K562 (cell line): Measurements from ENCODE around the gene TULP3. TPM values are rescaled to one million over a fixed set of nuclear protein-coding genes. Genes with fewer than 3 reads are reported as not detected.

Source experiments
- BRF1 ChIP-seq: IDR thresholded peaks from 3 replicates; pipeline ENCODE4 v1.6.1; 2011; ENCODE audit warnings: borderline replicate concordance, mild to moderate bottlenecking; ENCODE audit not compliant: insufficient read length; ENCODE audit errors: extremely low read depth
- COPS2 ChIP-seq: fragments of 450-650 bp; conservative IDR thresholded peaks from 2 replicates; pipeline ENCODE4 v1.6.1; 2016; ENCODE audit warnings: mild to moderate bottlenecking, moderate library complexity
- ERF ChIP-seq: fragments of 450-650 bp; formaldehyde crosslinking; IDR thresholded peaks from 2 replicates; pipeline ENCODE4 v1.4.0; 2020; ENCODE audit warnings: mild to moderate bottlenecking, mixed read lengths
- ETS1 ChIP-seq: conservative IDR thresholded peaks from 2 replicates; pipeline ENCODE4 v1.6.1; 2011; ENCODE audit warnings: low read depth, mild to moderate bottlenecking, low read length; ENCODE audit not compliant: control insufficient read depth
- ETS2 ChIP-seq: IDR thresholded peaks from 2 replicates; pipeline ENCODE4 v1.6.1; 2016; ENCODE audit warnings: borderline replicate concordance, missing genetic modification characterization, mild to moderate bottlenecking, moderate library complexity, missing compliant biosample characterization; ENCODE audit not compliant: poor library complexity, severe bottlenecking
- GABPA ChIP-seq: fragments of 200-800 bp; sonication (Bioruptor generic); conservative IDR thresholded peaks from 2 replicates; pipeline ENCODE4 v1.6.1; 2016; ENCODE audit warnings: low read depth, missing genetic modification characterization, missing compliant biosample characterization
- HNRNPL ChIP-seq: fragments of 200-400 bp; formaldehyde crosslinking; IDR thresholded peaks from 2 replicates; pipeline ENCODE4 v1.6.1; 2017; ENCODE audit warnings: low read depth, mild to moderate bottlenecking, low read length
- MAFK ChIP-seq: IDR thresholded peaks from 2 replicates; pipeline ENCODE4 v1.6.1; 2011; ENCODE audit warnings: low read length, improper control_type of control experiment
- POLR2AphosphoS2 ChIP-seq: IDR thresholded peaks from 2 replicates; pipeline ENCODE4 v1.6.1; 2012; ENCODE audit warnings: low read length, improper control_type of control experiment
- RBM17 ChIP-seq: fragments of 200-400 bp; formaldehyde crosslinking; IDR thresholded peaks from 2 replicates; pipeline ENCODE4 v1.6.1; 2017; ENCODE audit warnings: low read depth, mild to moderate bottlenecking, low read length, borderline replicate concordance
- RFX7 ChIP-seq: fragments of 250-450 bp; sonication (Bioruptor Pico); IDR thresholded peaks from 2 replicates; pipeline ENCODE4 v1.5.1; 2021; ENCODE audit warnings: mild to moderate bottlenecking
- SRSF3 ChIP-seq: fragments of 200-400 bp; formaldehyde crosslinking; IDR thresholded peaks from 2 replicates; pipeline ENCODE4 v1.6.1; 2016; ENCODE audit warnings: mild to moderate bottlenecking, low read length, moderate library complexity; ENCODE audit not compliant: insufficient read depth
- SRSF9 ChIP-seq: fragments of 200-400 bp; formaldehyde crosslinking; IDR thresholded peaks from 2 replicates; pipeline ENCODE4 v1.6.1; 2017; ENCODE audit warnings: low read depth, low read length, borderline replicate concordance
- STAG1 ChIP-seq: sonication (generic); formaldehyde crosslinking; IDR thresholded peaks from 2 replicates; pipeline ENCODE4 v1.5.0; 2020; ENCODE audit warnings: missing genetic modification reagents, borderline replicate concordance
- ZBTB8A ChIP-seq: fragments of 450-650 bp; IDR thresholded peaks from 2 replicates; pipeline ENCODE4 v1.6.1; 2018; ENCODE audit warnings: mild to moderate bottlenecking, moderate library complexity; ENCODE audit not compliant: partially characterized antibody
- ZNF212 ChIP-seq: fragments of 450-650 bp; formaldehyde crosslinking; IDR thresholded peaks from 2 replicates; pipeline ENCODE4 v1.4.0; 2020; ENCODE audit warnings: mild to moderate bottlenecking
- ZNF3 ChIP-seq: fragments of 250-450 bp; sonication (Bioruptor Pico); IDR thresholded peaks from 2 replicates; pipeline ENCODE4 v1.5.0; 2021; ENCODE audit warnings: mild to moderate bottlenecking, moderate library complexity
- ZNF41 ChIP-seq: fragments of 250-450 bp; sonication (Bioruptor Pico); conservative IDR thresholded peaks from 2 replicates; pipeline ENCODE4 v1.4.0; 2020; ENCODE audit warnings: mild to moderate bottlenecking
- polyA plus RNA-seq, 8 experiments: library from polyadenylated mRNA; depleted of rRNA in 4 of 8; stranded (reverse) in 5 of 8; unstranded in 3 of 8; fragments of >200 nt; fragmentation: Nextera tagmentation in 2 of 8; fragmentation: Illumina TruSeq in 1 of 8; extraction: Ambion mirVana in 2 of 8; extraction: Trizol in 1 of 8; gene quantifications; 2 replicates each; pipeline versions ENCODE4 v1.2.1 to v1.2.3, GENCODE V29; 2011 to 2014; ENCODE audit warnings: inconsistent platforms in 1 of 8, missing spikeins in 1 of 8
- total RNA-seq, 7 experiments: library from RNA; depleted of rRNA in 6 of 7; stranded (reverse); fragments of >200 nt in 6 of 7; fragmentation: Illumina TruSeq in 2 of 7; extraction: Trizol in 2 of 7; gene quantifications; 2 replicates each; pipeline versions ENCODE4 v1.2.1 to v1.2.3, GENCODE V29; 2011 to 2021; ENCODE audit warnings: low replicate concordance in 1 of 7
- TF ChIP-seq, protein P1 (sequence below): fragments of 200-400 bp; formaldehyde crosslinking; IDR thresholded peaks from 2 replicates; pipeline ENCODE4 v1.6.1; 2017; ENCODE audit warnings: mild to moderate bottlenecking, low read depth, low read length, moderate library complexity
- TF ChIP-seq, protein P2 (sequence below): sonication (generic); formaldehyde crosslinking; IDR thresholded peaks from 2 replicates; pipeline ENCODE4 v1.8.0; 2022; ENCODE audit warnings: missing genetic modification reagents, mild to moderate bottlenecking, moderate library complexity, borderline replicate concordance

Gene TULP3
- total and polyA plus RNA-seq, 9 of the 15 experiments (the other 6 are each of a cell fraction or from before 2014, with no cell fraction given), result 3.6 to 13.3 (median 7.3) TPM

DNA sequence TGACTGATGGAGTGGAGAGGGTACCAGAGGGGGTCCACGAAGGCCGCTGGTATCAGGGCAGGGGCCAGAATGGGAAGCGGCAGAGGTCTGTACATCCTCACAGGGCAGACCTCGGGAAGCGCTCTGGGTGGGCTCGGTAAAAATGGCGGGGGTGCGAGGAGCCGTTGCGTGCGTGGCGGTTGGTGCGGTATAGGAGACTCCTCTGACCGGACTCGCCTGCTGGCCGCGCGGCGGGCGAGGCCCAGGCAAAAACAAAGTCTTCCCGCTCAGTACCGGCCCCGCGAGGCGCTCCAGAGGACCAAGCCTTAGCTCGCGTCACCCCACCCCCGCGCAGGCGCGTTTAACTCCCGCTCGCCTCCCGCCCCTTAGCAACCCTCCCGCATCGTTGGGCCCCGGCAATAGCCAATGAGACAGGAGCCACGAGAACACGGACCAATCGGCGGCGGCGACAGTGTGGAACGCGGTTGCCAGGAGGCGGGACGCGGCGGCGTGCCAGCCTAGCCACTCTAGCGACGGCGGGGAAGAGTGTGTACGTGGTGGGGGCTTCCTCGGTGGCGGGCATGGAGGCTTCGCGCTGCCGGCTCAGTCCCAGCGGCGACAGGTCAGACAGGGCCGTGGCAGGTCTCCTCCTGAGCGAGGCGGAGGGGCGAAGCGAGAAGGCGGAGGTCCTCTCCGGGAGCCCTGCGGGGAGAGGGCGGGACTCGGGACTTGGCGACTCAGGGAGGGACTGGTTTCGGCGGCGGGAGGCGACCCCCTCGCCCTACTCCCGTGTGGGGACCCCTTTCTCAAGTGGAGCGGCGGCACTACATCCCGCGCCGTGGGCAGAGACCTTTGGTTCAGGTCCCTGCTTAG is at the start of gene TULP3 (continued):
- TF ChIP-seq STAG1 (CRISPR knock-in tag), result no peak
- TF ChIP-seq ZNF3 (CRISPR knock-in tag), result no peak
- TF ChIP-seq RFX7 (CRISPR knock-in tag), result no peak
- no peak for TF ChIP-seq COPS2
- no peak for TF ChIP-seq ZNF212 (CRISPR knock-in tag)
- TF ChIP-seq GABPA (tag), result 0 out of 2 replicates have a peak, but pooled peaks have one; percentile 11
- TF ChIP-seq RBM17, result no peak
- TF ChIP-seq, protein P1, sequence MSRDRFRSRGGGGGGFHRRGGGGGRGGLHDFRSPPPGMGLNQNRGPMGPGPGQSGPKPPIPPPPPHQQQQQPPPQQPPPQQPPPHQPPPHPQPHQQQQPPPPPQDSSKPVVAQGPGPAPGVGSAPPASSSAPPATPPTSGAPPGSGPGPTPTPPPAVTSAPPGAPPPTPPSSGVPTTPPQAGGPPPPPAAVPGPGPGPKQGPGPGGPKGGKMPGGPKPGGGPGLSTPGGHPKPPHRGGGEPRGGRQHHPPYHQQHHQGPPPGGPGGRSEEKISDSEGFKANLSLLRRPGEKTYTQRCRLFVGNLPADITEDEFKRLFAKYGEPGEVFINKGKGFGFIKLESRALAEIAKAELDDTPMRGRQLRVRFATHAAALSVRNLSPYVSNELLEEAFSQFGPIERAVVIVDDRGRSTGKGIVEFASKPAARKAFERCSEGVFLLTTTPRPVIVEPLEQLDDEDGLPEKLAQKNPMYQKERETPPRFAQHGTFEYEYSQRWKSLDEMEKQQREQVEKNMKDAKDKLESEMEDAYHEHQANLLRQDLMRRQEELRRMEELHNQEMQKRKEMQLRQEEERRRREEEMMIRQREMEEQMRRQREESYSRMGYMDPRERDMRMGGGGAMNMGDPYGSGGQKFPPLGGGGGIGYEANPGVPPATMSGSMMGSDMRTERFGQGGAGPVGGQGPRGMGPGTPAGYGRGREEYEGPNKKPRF, result no peak
- no peak for TF ChIP-seq SRSF9
- TF ChIP-seq, protein P2, sequence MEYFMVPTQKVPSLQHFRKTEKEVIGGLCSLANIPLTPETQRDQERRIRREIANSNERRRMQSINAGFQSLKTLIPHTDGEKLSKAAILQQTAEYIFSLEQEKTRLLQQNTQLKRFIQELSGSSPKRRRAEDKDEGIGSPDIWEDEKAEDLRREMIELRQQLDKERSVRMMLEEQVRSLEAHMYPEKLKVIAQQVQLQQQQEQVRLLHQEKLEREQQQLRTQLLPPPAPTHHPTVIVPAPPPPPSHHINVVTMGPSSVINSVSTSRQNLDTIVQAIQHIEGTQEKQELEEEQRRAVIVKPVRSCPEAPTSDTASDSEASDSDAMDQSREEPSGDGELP, result peak; percentile 68
- no peak for TF ChIP-seq ZBTB8A
- TF ChIP-seq SRSF3, result no peak
- no peak for TF ChIP-seq BRF1
- TF ChIP-seq ERF (CRISPR knock-in tag), result 0 out of 2 replicates have a peak, but pooled peaks have one; percentile 34
- no peak for TF ChIP-seq MAFK
- no peak for TF ChIP-seq POLR2AphosphoS2
- peak; percentile 41; the same call in 1 of the 2 replicates for TF ChIP-seq ETS1
- no peak for TF ChIP-seq HNRNPL
- no peak for TF ChIP-seq ZNF41 (CRISPR knock-in tag)
- TF ChIP-seq ETS2 (tag), result no peak
